GM20431 (cell line): ENCODE results near the gene GJC1.

Experiments used
- in situ Hi-C: fragments of 300-500 bp; cut with MseI, MboI; formaldehyde crosslinking; loops from one replicate; pipeline ENCODE4 v1.15.0; 2020; ENCODE audit warnings: low sequenced_read_pairs; ENCODE audit not compliant: unreplicated experiment

Gene GJC1

DNA sequence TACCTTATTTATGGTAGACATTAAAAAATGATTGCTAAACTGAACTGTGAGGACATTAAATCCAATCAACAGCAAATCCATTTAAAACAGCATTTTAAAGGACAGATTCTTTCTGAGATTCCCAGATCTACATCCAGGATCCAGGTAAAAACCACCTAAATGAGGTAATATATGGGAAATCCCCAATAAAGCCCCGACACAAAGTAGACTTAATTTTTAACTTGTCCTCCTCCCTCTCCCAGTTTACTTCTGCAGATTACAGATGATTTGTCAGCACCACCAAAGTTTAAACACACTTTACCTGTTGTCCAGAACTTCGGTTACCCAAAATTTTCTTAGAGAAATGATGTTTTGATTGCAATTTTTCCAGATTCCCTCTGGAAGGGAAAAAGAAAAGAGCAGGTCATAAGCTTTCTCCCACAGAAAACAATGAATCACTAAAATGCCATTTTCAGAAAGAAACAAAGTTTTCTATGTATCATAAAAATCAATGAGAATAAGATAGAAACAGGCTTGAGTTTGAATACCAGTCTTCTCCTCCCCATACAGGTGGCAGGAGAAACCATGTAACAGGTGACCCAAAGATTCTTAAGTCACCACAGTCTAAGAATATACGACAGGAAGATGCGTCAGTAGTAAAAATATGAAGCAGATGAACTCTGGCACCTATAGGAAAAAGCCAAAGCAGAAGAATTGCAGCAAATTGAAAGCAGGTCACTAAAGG, 22.8 kb downstream of the GJC1 start:
- in situ Hi-C loops: no loop called here

- in situ Hi-C loops: no loop called here
These were observed 25.6 kb downstream of the GJC1 start for GRCh38 chr17:44804302-44805089.

DNA sequence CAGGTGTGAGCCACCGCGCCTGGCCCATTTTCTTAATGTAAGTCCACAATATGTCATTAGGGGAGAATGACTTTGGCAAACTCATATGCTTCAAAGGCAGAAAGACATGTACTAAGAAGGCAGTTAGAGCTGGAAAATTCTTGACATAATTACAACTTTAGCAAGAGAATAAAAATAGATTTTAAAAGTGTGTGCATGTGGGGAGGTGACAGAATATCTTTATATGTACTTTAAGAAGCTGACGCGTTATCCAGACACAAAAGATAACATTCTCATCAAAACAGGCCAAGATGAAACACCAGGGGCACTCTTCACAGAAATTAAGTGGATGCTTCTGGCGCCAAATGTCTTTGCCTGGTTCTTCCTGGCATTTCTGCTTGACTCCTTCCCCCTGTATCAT, 28.2 kb downstream of the GJC1 start:
- in situ Hi-C loops: no loop called here

DNA sequence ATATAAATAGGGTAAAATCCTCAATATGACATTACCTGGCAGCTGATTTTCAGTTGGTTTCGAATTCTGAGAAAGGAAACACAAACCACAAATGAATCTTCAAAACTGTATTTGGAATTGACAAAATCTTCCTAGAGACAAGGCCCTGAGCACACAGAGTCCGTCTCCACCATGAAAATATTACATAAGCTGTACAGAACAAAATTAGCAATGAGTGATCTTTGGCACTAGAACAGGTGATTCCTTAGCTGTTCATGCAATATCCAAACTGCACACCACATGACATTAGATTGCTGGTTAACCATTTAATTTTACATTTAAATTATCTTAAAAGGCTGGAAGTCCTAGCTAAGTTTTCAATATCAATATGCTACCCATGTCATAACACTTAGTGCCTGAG, 31.7 kb downstream of the GJC1 start:
- in situ Hi-C loops: no loop called here

DNA sequence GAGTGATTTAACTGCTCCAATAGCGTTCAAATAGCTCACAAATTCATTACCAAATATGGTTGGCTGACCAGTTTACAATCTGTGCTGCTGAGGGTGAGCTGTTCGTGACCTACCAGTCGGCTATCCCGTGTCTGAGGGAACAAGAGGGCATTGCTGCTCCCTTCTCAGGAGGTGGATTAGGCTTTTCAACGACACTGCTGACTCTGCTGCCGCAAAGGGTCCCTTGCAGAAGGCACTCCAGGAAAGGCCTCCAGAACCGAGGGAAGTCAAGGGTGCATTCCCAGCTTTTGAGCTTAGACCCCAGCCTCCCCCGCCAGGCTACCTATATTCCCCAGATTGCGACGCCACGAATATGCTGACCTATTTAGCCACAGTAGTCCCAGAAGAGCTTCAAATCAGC, 32.3 kb downstream of the GJC1 start:
- in situ Hi-C loops: no loop called here

DNA sequence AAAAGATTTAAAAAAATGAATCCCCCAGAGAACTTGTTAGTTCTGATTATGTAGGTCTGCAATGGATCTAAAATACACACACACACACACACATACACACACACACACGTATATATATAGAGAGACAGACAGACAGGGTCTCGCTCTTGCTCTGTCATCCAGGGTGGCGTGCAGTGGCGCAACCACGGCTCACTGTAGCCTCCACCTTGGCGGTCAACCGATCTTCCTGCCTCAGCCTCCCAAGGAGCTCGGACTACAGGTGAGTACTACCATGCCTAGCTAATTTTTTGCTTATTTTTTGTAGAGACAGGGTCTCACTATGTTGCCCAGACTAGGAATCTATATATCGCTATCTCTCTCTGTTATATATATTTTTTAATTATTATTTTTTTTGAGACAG, 33.4 kb downstream of the GJC1 start:
- in situ Hi-C loops: no loop called here

GRCh38 chr17:44795928-44796327, 34.2 kb downstream of the GJC1 start:
- in situ Hi-C loops: no loop called here

- in situ Hi-C loops: no loop called here
These were observed 34.7 kb downstream of the GJC1 start for GRCh38 chr17:44795421-44795820.

DNA sequence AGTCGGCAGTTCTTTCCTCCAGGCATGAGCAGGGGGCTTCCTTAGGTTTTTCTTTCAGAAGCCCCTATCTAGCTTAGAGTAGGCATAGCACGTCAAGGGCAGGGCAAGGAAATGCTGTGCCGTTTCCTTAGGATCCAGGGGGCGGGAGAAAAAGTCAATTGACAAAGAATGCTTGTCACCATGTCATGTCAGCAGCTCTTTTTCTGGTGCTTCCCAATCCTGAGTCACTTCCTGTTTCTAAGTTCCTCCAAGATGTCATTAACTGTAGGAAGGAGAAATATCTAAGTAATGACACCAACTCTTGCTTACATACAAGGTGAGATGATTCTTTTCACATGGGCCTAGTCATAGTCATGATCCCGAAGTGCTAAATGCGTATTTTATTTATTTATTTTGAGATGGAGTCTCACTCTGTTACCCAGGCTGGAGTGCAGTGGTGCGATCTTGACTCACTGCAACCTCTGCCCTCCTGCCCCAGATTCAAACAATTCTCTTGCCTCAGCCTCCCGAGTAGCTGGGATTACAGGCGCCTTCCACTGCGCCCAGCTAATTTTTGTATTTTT, 35.2 kb downstream of the GJC1 start:
- in situ Hi-C loops: no loop called here

- in situ Hi-C loops: no loop called here
These were observed 35.9 kb downstream of the GJC1 start for GRCh38 chr17:44793885-44794842.

DNA sequence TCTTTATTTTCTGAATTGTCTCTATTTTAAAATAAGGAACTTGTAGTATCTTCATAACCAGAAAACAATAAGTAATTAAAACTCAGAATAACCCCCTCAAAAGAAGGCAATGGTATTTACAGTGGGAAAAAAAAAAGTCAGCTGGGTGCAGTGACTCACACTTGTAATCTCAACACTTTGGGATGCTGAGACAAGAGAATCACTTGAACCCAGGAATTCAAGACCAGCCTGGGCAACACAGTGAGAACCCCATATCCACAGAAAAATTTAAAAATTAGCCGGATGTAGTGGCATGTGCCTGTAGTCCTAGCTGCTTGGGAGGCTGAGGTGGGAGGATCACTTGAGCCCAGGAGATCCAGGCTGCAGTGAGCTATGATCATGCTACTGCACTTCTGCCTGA, 37.8 kb downstream of the GJC1 start:
- in situ Hi-C loops: no loop called here

DNA sequence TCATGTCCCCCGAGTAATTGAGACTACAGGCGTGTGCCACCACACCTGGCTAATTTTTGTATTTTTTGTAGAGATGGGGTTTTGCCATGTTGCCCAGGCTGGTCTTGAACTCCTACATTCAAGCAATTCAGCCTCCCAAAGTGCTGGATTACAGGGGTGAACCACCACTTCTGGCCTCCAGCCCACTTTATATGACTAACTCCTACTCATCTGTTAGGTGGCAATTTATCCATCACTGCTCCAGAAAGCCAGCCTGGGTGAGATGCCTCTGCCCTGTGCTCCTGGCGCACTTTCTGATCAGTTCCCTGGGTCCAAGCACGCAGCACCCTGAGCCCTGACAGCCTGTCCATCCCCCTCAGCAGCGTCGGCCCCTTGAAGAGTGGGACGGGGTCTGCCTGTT, 41.9 kb downstream of the GJC1 start:
- in situ Hi-C loops: no loop called here

- in situ Hi-C loops: no loop called here
These were observed 42.7 kb downstream of the GJC1 start for GRCh38 chr17:44787271-44787940.

- in situ Hi-C loops: no loop called here
These were observed 43.5 kb downstream of the GJC1 start for GRCh38 chr17:44786551-44787081.

- in situ Hi-C loops: no loop called here
These were observed 44.2 kb downstream of the GJC1 start for GRCh38 chr17:44785921-44786320.

DNA sequence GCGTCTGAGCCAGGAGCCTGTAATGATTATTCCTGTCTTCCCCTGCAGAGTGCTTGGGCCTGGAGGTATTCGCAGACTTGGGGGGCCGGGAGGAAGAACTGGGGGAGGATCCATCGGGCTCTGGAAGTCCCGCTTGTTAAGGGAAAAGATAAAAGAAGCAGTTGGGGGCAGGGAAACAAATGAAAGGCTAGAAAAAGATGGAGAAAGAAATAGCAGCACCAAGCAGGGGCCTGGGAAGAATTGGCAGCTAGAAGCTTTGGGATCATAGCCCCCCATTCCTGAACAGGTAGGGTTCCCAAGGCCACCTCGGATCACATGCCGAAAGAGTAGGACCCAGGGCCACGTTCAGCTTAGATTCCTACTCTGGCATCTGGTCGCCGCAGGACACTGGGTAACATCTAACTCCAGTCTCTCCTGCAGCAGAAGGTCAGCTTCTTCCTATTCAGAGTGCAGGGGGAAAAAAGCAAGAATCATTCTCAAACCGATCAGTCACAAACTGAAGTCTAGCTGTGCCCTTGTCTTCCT, 47.7 kb downstream of the GJC1 start:
- in situ Hi-C loops: loop anchor here (5.0 kb wide), 1 partner anchor 75 kb away; no protein-coding TSS in a partner anchor

DNA sequence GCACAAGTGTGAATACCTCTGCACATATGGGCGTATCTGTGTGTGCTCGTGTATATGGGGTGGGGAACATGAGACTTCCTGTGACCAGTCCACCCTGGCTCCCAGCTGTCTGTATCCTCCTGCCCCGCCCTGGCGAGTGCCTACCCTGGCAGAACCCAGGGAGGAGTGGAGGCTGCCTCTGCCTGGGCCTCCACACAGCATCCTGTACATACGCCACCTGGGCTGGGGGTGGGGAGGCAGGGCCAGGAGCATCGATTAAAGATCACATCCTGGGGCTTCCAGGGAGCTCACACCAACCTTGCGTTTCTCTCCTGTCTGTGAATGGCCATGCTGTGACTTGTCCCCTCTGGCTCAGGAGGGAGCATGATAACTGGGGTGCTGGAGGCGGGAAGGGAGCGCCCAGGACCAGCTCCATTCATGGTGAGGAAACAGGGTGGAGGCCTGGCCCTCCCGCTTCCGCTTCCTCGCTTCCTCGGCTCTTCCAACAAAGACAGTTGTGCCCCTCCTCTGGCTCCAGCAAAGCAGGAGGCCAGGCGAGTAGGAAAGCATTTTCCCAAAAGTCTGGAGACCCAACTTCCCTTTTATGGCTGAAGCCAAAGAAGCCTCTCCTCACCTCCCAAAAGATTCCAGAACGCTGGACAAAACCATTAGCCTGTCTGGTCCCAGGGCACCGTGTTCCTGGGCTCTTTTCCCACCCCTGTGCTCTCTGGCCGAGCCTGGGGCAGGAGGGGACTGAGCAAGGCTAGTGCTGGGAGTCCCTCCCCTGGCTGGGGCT, 48.3 kb downstream of the GJC1 start:
- in situ Hi-C loops: loop anchor here (5.0 kb wide), 1 partner anchor 76 kb away; no protein-coding TSS in a partner anchor

- in situ Hi-C loops: loop anchor here (5.0 kb wide), 1 partner anchor 76 kb away; no protein-coding TSS in a partner anchor
These were observed 49.1 kb downstream of the GJC1 start for GRCh38 chr17:44780845-44781480.
